Lower lobe of right lung (tissue), 2 donors: ENCODE results near the gene TPK1. TPM values are rescaled to one million over a fixed set of nuclear protein-coding genes. Genes with fewer than 3 reads are reported as not detected.
"Not testable (repeated sequence)": the region's sequence is repeated elsewhere in the genome, so short reads cannot be mapped to it uniquely, and the experiment has no call there.

Source experiments
- ATAC-seq, 2 donors: fragments of 200-7000 bp; cut with Tn5 transposase; one replicate each; pipeline ENCODE4 v1.9.1; 2020 to 2022; ENCODE audit warnings: mild to moderate bottlenecking in 2 of 2, moderate library complexity in 2 of 2
- DNase-seq: peaks from one replicate; pipeline ENCODE4 v3.0.0-alpha.2; 2020
- H3K27ac ChIP-seq: fragments of 200-600 bp; one replicate; pipeline ENCODE4 v1.8.0; 2022
- H3K27me3 ChIP-seq: fragments of 200-600 bp; one replicate; pipeline ENCODE4 v1.8.0; 2022; ENCODE audit warnings: low read depth
- H3K36me3 ChIP-seq: fragments of 200-600 bp; one replicate; pipeline ENCODE4 v1.8.0; 2022; ENCODE audit warnings: mild to moderate bottlenecking
- H3K4me1 ChIP-seq: fragments of 200-600 bp; one replicate; pipeline ENCODE4 v1.8.0; 2022
- H3K4me3 ChIP-seq: fragments of 200-600 bp; one replicate; pipeline ENCODE4 v1.8.0; 2022; ENCODE audit warnings: mild to moderate bottlenecking
- H3K9me3 ChIP-seq: fragments of 200-600 bp; one replicate; pipeline ENCODE4 v1.8.0; 2022
- CTCF ChIP-seq: fragments of 200-600 bp; IDR thresholded peaks from one replicate; pipeline ENCODE4 v1.8.0; 2022; ENCODE audit warnings: antibody characterized with exemption, mild to moderate bottlenecking
- intact Hi-C: fragments of 100-400 bp; cut with DNase I; formaldehyde crosslinking; loops from one replicate; pipeline ENCODE4 v1.11.0; 2022
- total RNA-seq: library from RNA; stranded (reverse); fragmentation: NEBNext Ultra II Directional; extraction: Animal tissue kit (Norgen Biotek cat#: 25700); gene quantifications from one replicate; pipeline ENCODE4 v1.2.1, GENCODE V29; 2021
- donor health status: DM: no; HTN: yes; CAD: no; lungs with severe emphysema.

The TPK1 gene
- total RNA-seq, 1 donor from 2014 or later: 9.0 TPM

DNA sequence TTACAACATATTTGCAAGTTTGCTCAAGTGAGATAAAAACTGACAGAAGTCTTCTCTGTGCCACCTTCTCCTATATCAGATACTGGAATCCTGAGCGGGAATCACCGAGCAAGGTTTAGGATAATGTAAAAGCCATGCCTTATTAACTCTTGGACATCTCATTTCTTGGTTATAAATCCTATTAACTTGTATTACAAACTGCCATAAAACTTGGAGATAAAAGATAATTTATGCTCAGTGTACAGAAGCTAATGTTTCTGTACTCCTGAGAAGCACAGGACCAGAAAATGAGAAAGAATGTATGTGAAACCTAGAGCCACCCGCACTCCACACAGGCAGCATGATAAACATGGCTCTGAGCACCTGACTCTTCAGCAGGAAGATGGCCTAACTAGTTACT lies 251.1 kb downstream of the TPK1 start:
- H3K9me3 ChIP-seq: no peaks in the 10 kb centered on the region
- H3K27ac ChIP-seq: no peak overlapping the region
- TF ChIP-seq CTCF: no peak
- H3K4me1 ChIP-seq: peaks cover 4% of the 10 kb centered on the region
- intact Hi-C loops: no loop called here
- no peak overlapping the region for H3K4me3 ChIP-seq
- DNase-seq (no peak), ATAC-seq (no peak)
- no peaks in the 10 kb centered on the region for H3K36me3 ChIP-seq
- no peaks in the 10 kb centered on the region for H3K27me3 ChIP-seq

GRCh38 chr7:144579687-144580086 lies 256.2 kb downstream of the TPK1 start:
- H3K27me3 ChIP-seq: no peaks in the 10 kb centered on the region
- no peaks in the 10 kb centered on the region for H3K36me3 ChIP-seq
- intact Hi-C loops: no loop called here
- ATAC-seq: no peak
- H3K27ac ChIP-seq: no peak overlapping the region
- TF ChIP-seq CTCF: no peak
- H3K4me3 ChIP-seq: no peak overlapping the region
- no peaks in the 10 kb centered on the region for H3K9me3 ChIP-seq
- no peak for DNase-seq
- no peaks in the 10 kb centered on the region for H3K4me1 ChIP-seq

GRCh38 chr7:144575456-144575855 lies 260.4 kb downstream of the TPK1 start:
- Histone ChIP-seq H3K27me3 (no peaks in the 10 kb centered on the region), H3K4me1 (no peaks in the 10 kb centered on the region), H3K4me3 (no peak overlapping the region), H3K9me3 (no peaks in the 10 kb centered on the region), H3K27ac (no peak overlapping the region), H3K36me3 (no peaks in the 10 kb centered on the region)
- no peak for TF ChIP-seq CTCF
- intact Hi-C loops: no loop called here
- DNase-seq: no peak
- no peak for ATAC-seq

- intact Hi-C loops, H3K4me3 ChIP-seq, H3K36me3 ChIP-seq, H3K4me1 ChIP-seq, DNase-seq, H3K27me3 ChIP-seq, H3K27ac ChIP-seq, ATAC-seq, H3K9me3 ChIP-seq: not testable (repeated sequence)
Measured at GRCh38 chr7:144574753-144575152, 261.1 kb downstream of the TPK1 start.

- no peaks in the 10 kb centered on the region for H3K9me3 ChIP-seq
- ATAC-seq (no peak), DNase-seq (no peak)
- intact Hi-C loops: no loop called here
- H3K27ac ChIP-seq: no peak overlapping the region
- no peak overlapping the region for H3K4me3 ChIP-seq
- no peaks in the 10 kb centered on the region for H3K4me1 ChIP-seq
- no peak for TF ChIP-seq CTCF
- no peaks in the 10 kb centered on the region for H3K36me3 ChIP-seq
- no peaks in the 10 kb centered on the region for H3K27me3 ChIP-seq
Measured at GRCh38 chr7:144568233-144568632, 267.6 kb downstream of the TPK1 start.

DNA sequence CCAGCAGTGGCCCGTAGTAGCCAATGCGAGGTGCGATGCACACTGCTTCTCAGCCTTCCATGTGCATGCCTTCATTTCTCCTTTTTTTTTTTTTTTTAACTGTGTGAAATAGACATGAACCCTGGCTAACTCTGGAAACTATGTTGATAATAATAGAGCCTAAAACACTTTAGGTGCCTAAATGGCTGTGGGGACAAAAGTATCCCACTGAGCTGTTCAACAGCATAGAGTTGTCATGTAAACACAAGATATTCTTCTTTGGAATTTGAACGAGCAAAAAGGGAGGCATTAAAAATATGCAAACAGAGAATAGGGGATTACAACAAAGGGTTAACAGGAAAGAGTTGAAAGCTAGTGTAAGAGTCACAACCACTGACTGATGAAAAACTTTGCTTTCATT lies 270.3 kb downstream of the TPK1 start:
- ATAC-seq: no peak
- H3K4me3 ChIP-seq: no peak overlapping the region
- no peak for DNase-seq
- H3K27ac ChIP-seq: no peak overlapping the region
- TF ChIP-seq CTCF: no peak
- no peaks in the 10 kb centered on the region for H3K9me3 ChIP-seq
- no peaks in the 10 kb centered on the region for H3K27me3 ChIP-seq
- intact Hi-C loops: no loop called here
- H3K36me3 ChIP-seq: no peaks in the 10 kb centered on the region
- no peaks in the 10 kb centered on the region for H3K4me1 ChIP-seq
